HG02610 (cell line): ENCODE results near the gene TSSK3.
"Not testable (repeated sequence)": the region's sequence is repeated elsewhere in the genome, so short reads cannot be mapped to it uniquely, and the experiment has no call there.

ENCODE experiments used
- ATAC-seq: cut with Tn5 transposase; IDR thresholded peaks from one replicate; pipeline ENCODE4 v1.9.1; 2021; ENCODE audit warnings: mild to moderate bottlenecking, moderate library complexity; ENCODE audit not compliant: unreplicated experiment

TSSK3 gene

GRCh38 chr1:32396524-32396923 lies 34.2 kb downstream of the TSSK3 start:
- not testable (repeated sequence) for ATAC-seq

- ATAC-seq, result no peak
Observed at GRCh38 chr1:32398401-32398800, 36.1 kb downstream of the TSSK3 start.

DNA sequence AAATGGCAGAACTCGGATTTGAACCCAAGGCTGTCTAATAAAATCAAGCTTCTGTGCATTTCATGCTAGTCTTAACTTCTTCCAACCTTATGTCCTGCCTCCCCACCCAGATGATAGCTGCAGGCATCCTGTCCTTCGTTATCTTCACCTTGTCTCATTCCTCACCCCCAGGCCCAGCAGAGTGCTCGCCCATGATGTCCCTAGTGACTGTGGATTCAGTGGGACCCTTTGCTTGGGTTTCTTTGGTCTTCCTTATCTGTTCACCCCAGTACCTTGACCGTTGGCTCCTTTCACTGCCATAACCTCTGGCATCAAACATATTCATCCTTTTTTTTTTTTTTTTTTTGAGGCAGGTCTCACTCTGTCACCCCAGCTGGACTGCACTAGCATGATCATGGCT lies 37.5 kb downstream of the TSSK3 start:
- no peak for ATAC-seq

DNA sequence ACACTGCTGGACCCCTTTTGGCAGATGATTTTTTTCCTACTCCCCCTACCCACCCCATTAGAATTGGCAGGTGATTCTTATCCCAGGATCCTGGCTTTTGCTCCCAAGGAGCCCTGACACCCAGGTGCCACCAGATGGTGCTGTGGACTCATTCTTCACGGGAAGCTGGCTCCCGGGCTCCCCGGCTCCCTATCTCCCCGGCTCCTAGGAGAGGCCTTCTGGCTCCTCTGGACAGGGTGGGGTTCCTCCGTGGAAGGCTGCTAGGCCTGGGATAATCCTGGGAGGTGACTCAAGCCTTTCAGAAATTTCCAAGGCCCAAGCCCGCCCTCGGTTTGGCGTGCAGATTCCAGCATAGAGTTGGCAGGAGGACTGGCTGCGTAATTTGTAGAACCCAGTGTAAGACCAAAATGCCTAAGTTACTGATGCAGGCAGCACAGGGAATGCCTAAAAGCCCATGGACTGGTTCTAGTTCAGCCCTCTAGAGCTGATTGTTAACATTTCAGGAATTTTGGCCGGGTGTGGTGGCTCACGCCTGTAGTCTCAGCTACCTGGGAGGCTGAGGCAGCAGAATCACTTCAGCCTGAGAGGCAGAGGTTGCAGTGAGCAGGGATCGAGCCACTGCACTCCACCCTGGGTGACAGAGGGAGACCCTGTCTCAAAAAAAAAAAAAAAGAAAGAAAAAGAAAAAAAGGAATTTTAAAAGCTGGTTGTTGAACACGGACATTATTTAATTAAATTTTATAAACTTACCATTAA lies 38.7 kb downstream of the TSSK3 start:
- no peak for ATAC-seq

GRCh38 chr1:32404946-32405345 lies 42.6 kb downstream of the TSSK3 start:
- ATAC-seq, result no peak

DNA sequence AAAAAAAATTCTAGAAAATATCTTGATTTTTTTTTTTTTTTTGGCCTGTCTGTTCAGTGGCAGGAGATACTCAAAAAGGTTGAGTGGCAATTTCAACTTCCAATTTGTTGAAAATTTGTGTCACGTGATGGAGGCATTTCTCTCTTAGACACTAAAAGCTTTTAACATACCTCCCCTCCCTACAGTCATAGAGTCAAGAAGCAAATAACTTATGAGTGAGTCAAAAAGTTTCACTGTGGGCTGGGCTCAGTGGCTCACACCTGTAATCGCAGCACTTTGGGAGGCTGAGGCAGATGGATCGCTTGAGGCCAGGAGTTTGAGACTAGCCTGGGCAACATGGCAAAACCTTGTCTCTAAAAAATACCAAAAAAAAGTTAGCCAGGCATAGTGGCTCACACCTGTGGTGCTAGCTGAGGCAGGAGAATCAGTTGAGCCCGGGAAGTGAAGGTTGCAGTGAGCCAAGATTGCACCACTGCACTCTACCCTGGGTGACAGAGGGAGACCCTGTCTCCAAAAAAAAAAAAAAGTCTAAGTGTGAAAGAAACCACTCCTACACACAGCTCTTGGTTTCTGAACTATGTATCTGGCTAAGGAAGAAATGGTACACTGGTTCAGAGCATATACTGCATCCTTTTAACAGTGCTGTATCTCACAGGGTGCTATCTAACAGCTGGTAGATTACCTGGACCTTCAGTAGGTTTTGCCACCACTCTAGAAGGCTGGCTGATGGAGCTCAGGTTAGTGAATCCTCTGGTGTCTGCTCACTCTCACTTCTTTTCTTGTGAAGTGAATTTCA lies 43.5 kb downstream of the TSSK3 start:
- ATAC-seq, result no peak

- no peak for ATAC-seq
Observed at GRCh38 chr1:32406629-32407111, 44.3 kb downstream of the TSSK3 start.

GRCh38 chr1:32411261-32411660 lies 48.9 kb downstream of the TSSK3 start:
- ATAC-seq, result no peak

GRCh38 chr1:32413507-32414185 lies 51.3 kb downstream of the TSSK3 start:
- ATAC-seq, result no peak
